Lung (tissue), 12 donors: ENCODE data around the gene CAPN2. TPM values are rescaled to one million over a fixed set of nuclear protein-coding genes. Genes with fewer than 3 reads are reported as not detected.
"Not testable (repeated sequence)": the region's sequence is repeated elsewhere in the genome, so short reads cannot be mapped to it uniquely, and the experiment has no call there.

Source experiments
- ATAC-seq: fragments of 200-7000 bp; cut with Tn5 transposase; one replicate; pipeline ENCODE4 v1.9.1; 2020; ENCODE audit warnings: moderate number of reproducible peaks; ENCODE audit not compliant: insufficient read depth, low FRiP score
- DNase-seq, 3 donors: peaks; one replicate each; pipeline ENCODE4 v3.0.0-alpha.2; 2013 to 2017
- H3K27ac ChIP-seq, 2 donors: one replicate each; pipeline ENCODE4 v1.5.1; 2013; ENCODE audit warnings: mild to moderate bottlenecking in 2 of 2, moderate library complexity in 2 of 2, control low read depth in 1 of 2, inconsistent platforms in 1 of 2, low read depth in 1 of 2, low read length in 1 of 2
- H3K27me3 ChIP-seq, 3 donors: one replicate each; pipeline ENCODE4 v1.5.1; 2013; ENCODE audit warnings: low read length in 2 of 3; ENCODE audit not compliant: control insufficient read depth in 3 of 3, insufficient read depth in 3 of 3
- H3K36me3 ChIP-seq, 4 donors: one replicate each; pipeline ENCODE4 v1.5.1; 2013; ENCODE audit warnings: low read length in 4 of 4, mild to moderate bottlenecking in 1 of 4, moderate library complexity in 1 of 4; ENCODE audit not compliant: control insufficient read depth in 4 of 4, insufficient read depth in 4 of 4
- H3K4me1 ChIP-seq, 5 donors: one replicate each; pipeline ENCODE4 v1.5.1; 2013; ENCODE audit warnings: low read length in 5 of 5, mild to moderate bottlenecking in 2 of 5, moderate library complexity in 1 of 5; ENCODE audit not compliant: control insufficient read depth in 5 of 5, insufficient read depth in 5 of 5
- H3K4me3 ChIP-seq: one replicate; pipeline ENCODE4 v1.5.1; 2013; ENCODE audit warnings: mild to moderate bottlenecking, control low read depth, moderate library complexity
- H3K9ac ChIP-seq, 2 donors: one replicate each; pipeline ENCODE4 v1.5.1; 2013; ENCODE audit warnings: low read length in 2 of 2, control low read depth in 1 of 2; ENCODE audit not compliant: insufficient read depth in 1 of 2
- H3K9me3 ChIP-seq, 4 donors: one replicate each; pipeline ENCODE4 v1.5.1; 2013; ENCODE audit warnings: low read length in 3 of 4, mild to moderate bottlenecking in 1 of 4, moderate library complexity in 1 of 4; ENCODE audit not compliant: control insufficient read depth in 4 of 4, insufficient read depth in 3 of 4
- CTCF ChIP-seq: IDR thresholded peaks from 2 replicates; pipeline ENCODE4 v1.5.1; 2012; ENCODE audit warnings: mild to moderate bottlenecking; ENCODE audit errors: control extremely low read depth, extremely low read depth
- WGBS, 2 donors: extraction: QIAGEN DNeasy Blood & Tissue Kit; methylation state at CpG; one replicate each; pipeline ENCODE4 v1.1.7; 2013; 5-methylcytosine and 5-hydroxymethylcytosine counted together
- polyA plus RNA-seq, 2 donors: library from polyadenylated mRNA; stranded (reverse); fragments of 200-250 nt; gene quantifications; one replicate each; pipeline ENCODE4 v1.2.1, GENCODE V29; 2013
- total RNA-seq, 2 donors: library from RNA; depleted of rRNA in 1 of 2; stranded (reverse); fragments of >200 nt in 1 of 2; gene quantifications; one replicate each; pipeline ENCODE4 v1.2.1, GENCODE V29; 2014 to 2021
- donor health status: control.
- donor health status: control.
- donor health status: Bipolar disorder and iron deficiency.
- donor health status: healthy.
- donor health status: DM: yes; HTN: yes; CAD: no.

The CAPN2 gene
- total and polyA plus RNA-seq, 4 donors: 144 to 353 (median 168) TPM

GRCh38 chr1:223733898-223734852 is 21.8 kb downstream of the CAPN2 start:
- 60 to 77% methylated on average over 20 of the region's 20 CpGs for WGBS, 2 donors
- H3K9me3 ChIP-seq: no peaks in the 10 kb centered on the region
- H3K27me3 ChIP-seq: no peaks in the 10 kb centered on the region
- H3K4me1 ChIP-seq: peaks cover 24 to 48% (median 34%) of the 10 kb centered on the region in 5 donors
- peaks cover 0 to 8% (median 0%) of the 10 kb centered on the region in 4 donors for H3K36me3 ChIP-seq
- DNase-seq (no peak), ATAC-seq (no peak)
- peak overlapping the region; percentile 28 to 90 for H3K27ac ChIP-seq
- H3K4me3 ChIP-seq: no peak overlapping the region
- TF ChIP-seq CTCF: no peak
- H3K9ac ChIP-seq: peak overlapping the region in 1 of 2 donors; percentile 20

DNA sequence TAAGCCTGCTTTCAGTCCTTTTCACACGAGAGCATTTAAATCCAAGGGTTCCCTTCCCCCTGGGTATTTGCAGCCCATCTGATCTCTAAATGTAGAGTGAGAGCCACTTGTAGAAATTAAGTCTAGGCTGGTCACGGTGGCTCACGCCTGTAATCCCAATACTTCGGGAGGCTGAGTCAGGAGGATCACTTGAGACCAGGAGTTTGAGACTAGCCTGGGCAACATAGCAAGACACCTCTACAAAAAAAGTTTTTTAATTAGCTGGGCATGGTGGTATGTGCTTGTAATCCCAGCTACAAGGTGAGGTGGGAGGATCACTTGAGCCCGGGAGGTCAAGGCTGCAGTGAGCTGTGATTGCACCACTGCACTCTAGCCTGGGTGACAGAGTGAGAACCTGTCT is 24.3 kb downstream of the CAPN2 start:
- H3K9me3 ChIP-seq, DNase-seq, H3K9ac ChIP-seq, H3K4me3 ChIP-seq, H3K36me3 ChIP-seq, ATAC-seq, H3K27me3 ChIP-seq: not testable (repeated sequence)
- 89 to 98% methylated on average over 5 of the region's 5 CpGs for WGBS, 2 donors
- Histone ChIP-seq H3K27ac (peak overlapping the region in 1 of 2 donors; percentile 81), H3K4me1 (peaks cover 15 to 35% (median 22%) of the 10 kb centered on the region in 5 donors)

DNA sequence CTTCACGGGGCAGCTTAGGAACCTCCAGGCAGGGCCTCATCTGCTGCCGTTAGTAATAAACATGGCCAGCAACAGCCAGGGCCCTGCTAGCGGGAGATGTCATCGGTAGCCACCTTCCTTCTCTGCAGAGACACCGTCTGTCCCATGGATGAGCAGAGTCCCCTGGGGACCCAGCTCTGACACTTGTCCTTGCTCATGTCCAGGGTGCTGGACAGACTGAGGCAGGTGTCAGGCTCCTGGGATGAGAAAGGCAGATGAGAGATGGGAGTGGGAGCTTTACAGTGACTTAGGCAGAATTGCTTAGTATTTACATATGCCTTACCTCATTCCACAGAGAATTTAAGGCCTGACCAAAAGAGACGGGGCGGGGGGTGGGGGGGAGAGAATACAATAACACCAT is 25.0 kb downstream of the CAPN2 start:
- DNase-seq (no peak), ATAC-seq (no peak)
- Histone ChIP-seq H3K4me1 (peaks cover 11 to 29% (median 17%) of the 10 kb centered on the region in 5 donors), H3K27ac (peak overlapping the region in 1 of 2 donors; percentile 71), H3K9ac (no peak overlapping the region), H3K9me3 (no peaks in the 10 kb centered on the region), H3K27me3 (no peaks in the 10 kb centered on the region), H3K36me3 (peaks cover 0 to 8% (median 0%) of the 10 kb centered on the region in 4 donors), H3K4me3 (no peak overlapping the region)
- TF ChIP-seq CTCF: no peak
- WGBS, 2 donors: 73 to 88% methylated on average over 7 of the region's 7 CpGs

DNA sequence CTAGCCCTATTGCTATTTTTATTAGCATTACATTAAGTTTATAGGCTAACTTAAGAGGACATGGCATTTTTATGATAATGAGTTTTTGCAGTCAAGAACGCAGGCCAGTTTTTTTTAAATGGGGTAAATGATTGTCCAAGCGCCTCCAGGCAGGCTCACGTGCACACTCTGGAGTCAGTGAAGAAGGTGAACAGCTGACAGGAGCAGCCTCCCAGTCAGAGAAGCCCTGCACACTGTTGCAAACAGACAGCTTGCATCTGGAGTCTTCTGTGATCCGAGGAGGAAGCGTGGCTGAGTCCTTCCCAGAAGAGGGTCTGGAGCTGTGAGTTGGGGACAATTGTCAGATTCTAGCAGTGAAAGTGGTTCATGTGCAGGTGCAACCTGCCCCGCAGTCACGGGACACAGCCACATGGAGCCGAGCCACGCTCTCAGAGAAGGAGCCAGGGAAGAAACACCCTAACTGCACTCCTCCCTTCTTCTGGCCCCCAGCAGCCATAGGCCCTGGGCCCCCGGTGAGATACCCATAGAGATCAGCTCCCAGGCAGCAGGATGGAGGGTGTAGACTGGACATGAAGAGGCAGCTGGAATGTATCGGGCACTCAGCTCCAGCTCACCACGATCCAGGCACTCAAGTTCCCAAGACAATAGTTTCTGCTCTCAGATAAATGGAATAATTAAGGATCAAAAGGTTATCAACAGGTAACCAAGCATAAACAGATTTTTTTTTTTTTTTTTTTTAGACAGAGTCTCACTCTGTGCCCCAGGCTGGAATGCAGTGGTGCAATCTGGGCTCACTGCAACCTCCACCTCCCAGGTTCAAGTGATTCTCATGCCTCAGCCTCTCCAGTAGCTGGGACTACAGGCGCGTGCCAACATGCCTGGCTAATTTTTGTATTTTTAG is 26.4 kb downstream of the CAPN2 start:
- no peaks in the 10 kb centered on the region for H3K9me3 ChIP-seq
- ATAC-seq: no peak
- H3K4me3 ChIP-seq: no peak overlapping the region
- peaks cover 0 to 21% (median 4%) of the 10 kb centered on the region in 5 donors for H3K4me1 ChIP-seq
- WGBS, 2 donors: 64 to 83% methylated on average over 14 of the region's 14 CpGs
- no peak overlapping the region for H3K9ac ChIP-seq
- H3K27me3 ChIP-seq: no peaks in the 10 kb centered on the region
- TF ChIP-seq CTCF: no peak
- peak; percentile 34 to 65 (median 50) for DNase-seq
- peak overlapping the region in 1 of 2 donors; percentile 89 for H3K27ac ChIP-seq
- H3K36me3 ChIP-seq: peaks cover 0 to 12% (median 0%) of the 10 kb centered on the region in 4 donors
